Gastroesophageal sphincter (tissue), 4 donors: ENCODE measurements around the gene GALNT18. TPM values are rescaled to one million over a fixed set of nuclear protein-coding genes. Genes with fewer than 3 reads are reported as not detected.
"Not testable (repeated sequence)": the region's sequence is repeated elsewhere in the genome, so short reads cannot be mapped to it uniquely, and the experiment has no call there.

ENCODE experiments used
- ATAC-seq: fragments of 150-250 bp; one replicate; pipeline ENCODE4 v1.9.1; 2016; ENCODE audit warnings: mild to moderate bottlenecking, moderate library complexity
- H3K27ac ChIP-seq, 4 donors: fragments of 200-600 bp; sonication (generic) in 3 of 4; 1 replicate in 3 of 4; 2 replicates in 1 of 4; pipeline ENCODE4 v1.5.1; 2016 to 2019
- H3K27me3 ChIP-seq: fragments of 200-600 bp; sonication (generic); one replicate; pipeline ENCODE4 v1.5.1; 2019
- H3K36me3 ChIP-seq, 2 donors: fragments of 200-600 bp; sonication (generic); one replicate each; pipeline ENCODE4 v1.5.1; 2019; ENCODE audit warnings: control low read depth in 1 of 2
- H3K4me1 ChIP-seq, 3 donors: fragments of 200-600 bp; sonication (generic); 1 replicate in 2 of 3; 2 replicates in 1 of 3; pipeline ENCODE4 v1.5.1; 2016 to 2019; ENCODE audit warnings: control low read depth in 2 of 3
- H3K4me3 ChIP-seq, 2 donors: fragments of 200-600 bp; sonication (generic); one replicate each; pipeline ENCODE4 v1.5.1; 2019; ENCODE audit warnings: mild to moderate bottlenecking in 1 of 2, moderate library complexity in 1 of 2
- H3K9me3 ChIP-seq, 3 donors: fragments of 200-600 bp; sonication (generic); one replicate each; pipeline ENCODE4 v1.5.1; 2017 to 2019; ENCODE audit warnings: control low read depth in 2 of 3
- EP300 ChIP-seq: sonication (generic); formaldehyde crosslinking; IDR thresholded peaks from one replicate; pipeline ENCODE4 v1.6.1; 2017; ENCODE audit warnings: antibody characterized with exemption, mild to moderate bottlenecking
- POLR2A ChIP-seq, 2 donors: fragments of 450-650 bp; IDR thresholded peaks; one replicate each; pipeline ENCODE4 v1.6.1; 2017; ENCODE audit warnings: antibody characterized with exemption in 2 of 2, mild to moderate bottlenecking in 2 of 2, moderate library complexity in 1 of 2
- POLR2AphosphoS5 ChIP-seq: sonication (generic); formaldehyde crosslinking; IDR thresholded peaks from one replicate; pipeline ENCODE4 v1.6.1; 2017; ENCODE audit warnings: antibody characterized with exemption
- WGBS, 2 donors: methylation state at CpG; one replicate each; pipeline ENCODE4 v1.1.5; 2018; ENCODE audit warnings: low coverage in 1 of 2; 5-methylcytosine and 5-hydroxymethylcytosine counted together
- total RNA-seq, 4 donors: library from RNA; depleted of rRNA; stranded (reverse); fragments of >200 nt; gene quantifications; one replicate each; pipeline ENCODE4 v1.1.0, GENCODE V29; 2016
- TF ChIP-seq, protein P1 (sequence below), 4 experiments: fragments of 200-600 bp in 2 of 4; fragments of 450-650 bp in 2 of 4; sonication (generic) in 1 of 4; IDR thresholded peaks; one replicate each; pipeline ENCODE4 v1.5.1; 2017 to 2019; ENCODE audit warnings: antibody characterized with exemption in 4 of 4, mild to moderate bottlenecking in 2 of 4, moderate library complexity in 2 of 4

Gene GALNT18
- total RNA-seq, 4 donors from 2014 or later: 16.0 to 65.6 (median 35.2) TPM

DNA sequence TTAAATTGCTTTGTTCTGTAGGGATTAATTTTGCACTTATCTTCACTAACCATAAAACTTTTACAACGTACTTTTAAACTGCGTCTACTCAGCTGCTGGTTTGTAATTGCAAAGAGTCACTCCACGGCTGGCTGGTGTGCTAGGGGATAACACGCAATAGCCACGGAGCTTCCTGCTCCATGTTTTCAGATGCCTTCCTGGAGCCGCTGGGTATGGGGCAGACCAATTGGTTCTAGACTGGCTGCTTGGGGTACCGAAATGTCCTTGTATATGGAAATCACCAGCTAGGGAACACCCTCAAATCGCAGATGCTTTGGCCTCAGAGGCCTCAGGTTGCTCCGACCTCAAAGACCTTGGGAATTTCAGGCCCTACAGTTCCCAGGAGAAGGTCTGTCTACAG lies 265.0 kb downstream of the GALNT18 start:
- no peak for ATAC-seq
- Histone ChIP-seq H3K36me3 (no peaks in the 10 kb centered on the region), H3K9me3 (no peaks in the 10 kb centered on the region), H3K27me3 (no peaks in the 10 kb centered on the region), H3K27ac (no peak overlapping the region), H3K4me3 (no peak overlapping the region), H3K4me1 (no peaks in the 10 kb centered on the region)
- TF ChIP-seq EP300: no peak
- TF ChIP-seq, protein P1, sequence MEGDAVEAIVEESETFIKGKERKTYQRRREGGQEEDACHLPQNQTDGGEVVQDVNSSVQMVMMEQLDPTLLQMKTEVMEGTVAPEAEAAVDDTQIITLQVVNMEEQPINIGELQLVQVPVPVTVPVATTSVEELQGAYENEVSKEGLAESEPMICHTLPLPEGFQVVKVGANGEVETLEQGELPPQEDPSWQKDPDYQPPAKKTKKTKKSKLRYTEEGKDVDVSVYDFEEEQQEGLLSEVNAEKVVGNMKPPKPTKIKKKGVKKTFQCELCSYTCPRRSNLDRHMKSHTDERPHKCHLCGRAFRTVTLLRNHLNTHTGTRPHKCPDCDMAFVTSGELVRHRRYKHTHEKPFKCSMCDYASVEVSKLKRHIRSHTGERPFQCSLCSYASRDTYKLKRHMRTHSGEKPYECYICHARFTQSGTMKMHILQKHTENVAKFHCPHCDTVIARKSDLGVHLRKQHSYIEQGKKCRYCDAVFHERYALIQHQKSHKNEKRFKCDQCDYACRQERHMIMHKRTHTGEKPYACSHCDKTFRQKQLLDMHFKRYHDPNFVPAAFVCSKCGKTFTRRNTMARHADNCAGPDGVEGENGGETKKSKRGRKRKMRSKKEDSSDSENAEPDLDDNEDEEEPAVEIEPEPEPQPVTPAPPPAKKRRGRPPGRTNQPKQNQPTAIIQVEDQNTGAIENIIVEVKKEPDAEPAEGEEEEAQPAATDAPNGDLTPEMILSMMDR (IDR thresholded peaks at IDR 0.05): no peak
- TF ChIP-seq POLR2AphosphoS5: no peak
- TF ChIP-seq POLR2A (IDR thresholded peaks at IDR 0.05): no peak
- WGBS, 2 donors: 84 to 98% methylated on average over 5 to 8 of the region's 9 CpGs

DNA sequence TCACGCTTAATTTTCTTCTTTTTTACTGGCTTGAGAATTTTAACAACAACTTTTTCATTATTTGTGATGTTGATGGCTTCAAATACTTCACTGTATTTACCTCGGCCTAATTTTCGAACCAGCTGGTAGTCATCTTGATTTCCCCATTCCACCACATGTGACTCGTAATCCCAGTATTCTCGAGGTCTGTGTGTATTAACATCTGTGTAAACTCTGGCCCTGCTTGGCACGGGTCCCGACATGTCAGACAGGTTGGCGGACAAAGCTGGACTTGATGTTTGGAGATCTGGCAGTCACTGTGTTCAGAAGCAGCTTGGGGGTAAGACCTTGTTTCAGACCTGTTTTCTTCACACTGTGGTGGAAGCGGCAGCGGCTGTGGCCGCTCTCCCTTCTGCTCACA lies 268.9 kb downstream of the GALNT18 start, which contains the start of gene CSNK2A3:
CSNK2A3 (minus strand) TSS at position 373 of the 400 bp plus-strand sequence; CDS start at position 242, 131 bp downstream.
- not testable (repeated sequence) for H3K9me3 ChIP-seq
- 73 to 79% methylated on average over 5 to 10 of the region's 11 CpGs for WGBS, 2 donors

DNA sequence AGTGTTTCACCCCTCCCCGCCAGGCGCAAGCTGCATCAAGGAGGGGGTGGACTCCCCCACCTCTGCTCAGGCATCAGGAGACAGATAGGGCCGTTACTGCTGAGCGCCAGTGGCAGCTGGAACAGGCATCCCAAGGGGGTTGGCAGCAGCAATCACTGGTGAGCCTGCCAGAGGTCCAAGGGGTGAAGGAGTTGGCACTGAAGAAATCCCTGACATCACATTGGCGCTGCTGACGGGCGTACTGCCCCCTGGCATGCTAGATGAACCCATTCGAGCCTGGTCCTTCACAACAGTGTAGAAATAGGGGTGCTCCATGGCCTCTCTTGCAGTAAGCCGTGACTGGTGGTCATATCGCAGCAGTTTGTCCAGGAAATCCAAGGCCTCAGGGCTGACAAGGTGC lies 270.0 kb downstream of the GALNT18 start:
- not testable (repeated sequence) for H3K36me3 ChIP-seq, H3K4me3 ChIP-seq, ATAC-seq, H3K27ac ChIP-seq, H3K9me3 ChIP-seq, H3K27me3 ChIP-seq
- H3K4me1 ChIP-seq: peaks cover 0 to 42% (median 16%) of the 10 kb centered on the region in 3 donors
- WGBS, 2 donors: 69% methylated on average over 5 of the region's 10 CpGs; no CpG with 5 or more reads in 1 of the 2 donors

More for the DNA sequence above, 268.9 kb downstream of the GALNT18 start, which contains the start of gene CSNK2A3:
- peaks cover 0 to 35% (median 16%) of the 10 kb centered on the region in 3 donors for H3K4me1 ChIP-seq
- not testable (repeated sequence) for H3K27me3 ChIP-seq, H3K27ac ChIP-seq, H3K4me3 ChIP-seq, H3K36me3 ChIP-seq
- peak; percentile 57 for TF ChIP-seq POLR2AphosphoS5
- peak; percentile 60 for ATAC-seq

DNA sequence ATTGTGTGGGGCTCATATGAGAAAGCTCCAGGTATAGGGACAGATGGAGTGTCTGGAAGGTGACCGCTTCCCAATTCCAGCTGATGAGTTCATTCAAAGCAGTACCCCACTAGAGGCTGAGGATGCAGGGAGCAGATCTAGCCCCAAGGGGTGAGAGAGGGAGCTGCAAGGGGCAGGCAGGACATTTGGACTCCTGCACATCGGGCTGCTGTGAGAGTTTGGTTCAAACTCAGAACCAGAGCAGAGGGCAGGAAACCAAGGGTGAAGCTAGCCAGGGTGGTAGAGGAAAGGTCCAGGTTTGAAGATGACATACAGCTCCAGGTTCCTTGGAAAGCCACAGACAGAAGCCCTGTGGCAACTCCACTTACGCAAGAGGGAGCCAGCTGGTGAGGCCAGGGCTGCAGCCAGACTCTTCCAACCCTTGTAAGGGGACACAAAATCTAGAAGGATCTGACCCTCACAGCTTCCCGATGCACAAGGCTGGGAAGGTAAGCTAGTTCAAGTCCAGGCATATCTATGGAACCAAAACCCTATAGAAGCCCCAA lies 270.7 kb downstream of the GALNT18 start:
- Histone ChIP-seq H3K27me3 (no peaks in the 10 kb centered on the region), H3K9me3 (no peaks in the 10 kb centered on the region), H3K36me3 (no peaks in the 10 kb centered on the region), H3K4me3 (no peak overlapping the region), H3K4me1 (peaks cover 0 to 42% (median 16%) of the 10 kb centered on the region in 3 donors), H3K27ac (no peak overlapping the region)
- 100% methylated on average over 1 of the region's 4 CpGs; no CpG with 5 or more reads in 1 of the 2 donors for WGBS, 2 donors
- ATAC-seq: no peak
- TF ChIP-seq POLR2AphosphoS5 (no peak), EP300 (no peak), POLR2A (IDR thresholded peaks at IDR 0.05) (no peak)
- TF ChIP-seq, protein P1 (IDR thresholded peaks at IDR 0.05): no peak

DNA sequence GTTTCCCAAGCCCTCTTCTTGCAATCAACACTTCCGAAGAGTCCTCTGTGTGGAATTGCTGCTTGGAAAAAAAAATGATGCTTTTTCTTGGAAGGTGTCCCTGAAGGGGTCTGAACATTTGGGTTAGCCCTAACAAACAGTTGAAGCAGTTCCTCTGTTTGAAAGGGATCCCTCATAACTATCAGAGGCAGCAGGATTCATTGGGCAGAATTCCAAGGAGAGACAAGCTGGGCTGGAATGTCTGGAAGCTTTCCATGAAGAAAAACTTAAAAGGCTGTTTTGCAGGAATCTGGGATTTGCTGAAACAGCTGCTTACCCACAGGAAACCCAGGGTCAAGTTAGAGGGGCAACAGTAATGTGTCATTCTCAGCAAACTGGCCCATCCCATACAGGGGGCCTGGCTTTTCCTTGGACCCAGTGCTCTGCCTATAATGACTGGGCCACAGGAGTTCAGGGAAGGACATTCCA lies 271.9 kb downstream of the GALNT18 start:
- TF ChIP-seq POLR2A (IDR thresholded peaks at IDR 0.05): no peak
- TF ChIP-seq POLR2AphosphoS5: peak; percentile 37
- Histone ChIP-seq H3K27me3 (no peaks in the 10 kb centered on the region), H3K4me1 (peaks cover 0 to 42% (median 16%) of the 10 kb centered on the region in 3 donors), H3K36me3 (no peaks in the 10 kb centered on the region), H3K9me3 (no peaks in the 10 kb centered on the region), H3K4me3 (no peak overlapping the region), H3K27ac (peak overlapping the region in 1 of 4 donors; percentile 21)
- WGBS, 2 donors: 0 to 7% methylated on average over 1 of the region's 1 CpG
- peak; percentile 59 for ATAC-seq

DNA sequence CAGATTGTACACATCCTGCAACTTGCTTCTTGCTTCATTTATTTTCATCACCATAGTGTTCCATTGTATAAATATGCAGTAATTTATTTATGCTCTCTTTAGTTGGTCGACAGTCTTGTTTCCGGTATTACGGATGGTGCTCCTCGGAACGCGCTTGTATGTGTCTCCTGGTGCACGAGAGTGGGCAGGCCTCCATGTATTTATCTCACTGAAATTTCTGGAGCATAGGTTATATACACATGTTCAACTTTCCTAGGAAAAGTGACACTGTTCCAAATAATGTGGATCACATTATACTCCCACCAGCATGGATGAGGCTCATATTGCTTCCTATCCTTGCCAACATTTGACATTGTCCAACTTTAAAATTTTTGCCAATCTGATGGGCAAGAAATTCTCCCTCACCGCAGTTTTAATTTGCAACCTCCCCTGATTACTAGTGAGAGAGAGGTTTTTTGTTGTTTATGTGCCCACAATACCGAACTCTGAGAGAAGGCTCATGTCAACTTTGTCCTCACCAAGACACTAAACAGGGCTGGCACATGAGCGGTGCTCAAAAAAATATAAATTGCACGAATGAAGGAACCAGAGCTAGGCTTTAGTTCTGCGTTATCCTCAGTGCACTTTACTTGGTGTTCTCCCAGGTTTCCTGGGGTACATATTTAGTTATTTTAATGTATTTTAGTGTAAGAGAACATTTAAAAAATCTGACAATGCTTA lies 272.5 kb downstream of the GALNT18 start:
- Histone ChIP-seq H3K4me3 (no peak overlapping the region), H3K27me3 (no peaks in the 10 kb centered on the region), H3K27ac (no peak overlapping the region), H3K4me1 (peaks cover 0 to 42% (median 16%) of the 10 kb centered on the region in 3 donors), H3K36me3 (no peaks in the 10 kb centered on the region), H3K9me3 (no peaks in the 10 kb centered on the region)
- no peak for ATAC-seq
- WGBS, 2 donors: 20 to 27% methylated on average over 3 to 12 of the region's 12 CpGs
- TF ChIP-seq, protein P1 (IDR thresholded peaks at IDR 0.05): no peak
- no peak for TF ChIP-seq EP300
- TF ChIP-seq POLR2AphosphoS5: no peak
- TF ChIP-seq POLR2A (IDR thresholded peaks at IDR 0.05): no peak
